ENCODE data around the gene GBF1. TPM values are rescaled to one million over a fixed set of nuclear protein-coding genes. Genes with fewer than 3 reads are reported as not detected.
A peak's percentile ranks its signal among the peaks of the same experiment; 100 is the strongest.

Gene GBF1
- total and polyA plus RNA-seq, 8 donors: 5.7 to 47.3 (median 21.9) TPM

GRCh38 chr10:102401735-102402511 is 156.6 kb downstream of the GBF1 start:
- no peak overlapping the region for H3K4me3 ChIP-seq
- whole genome bisulfite sequencing, 5 donors: 81 to 89% (median 83%) methylated on average over 11 to 18 of the region's 18 CpGs
- intact Hi-C loops (cut with DNase I; ENCODE audit: low total_unique reads): no loop called here
- peak overlapping the region in 3 of 5 donors; percentile 29 to 98 (median 35) for H3K27ac ChIP-seq
- TF ChIP-seq POLR2A (IDR thresholded peaks at IDR 0.05): no peak
- TF ChIP-seq, protein P1, sequence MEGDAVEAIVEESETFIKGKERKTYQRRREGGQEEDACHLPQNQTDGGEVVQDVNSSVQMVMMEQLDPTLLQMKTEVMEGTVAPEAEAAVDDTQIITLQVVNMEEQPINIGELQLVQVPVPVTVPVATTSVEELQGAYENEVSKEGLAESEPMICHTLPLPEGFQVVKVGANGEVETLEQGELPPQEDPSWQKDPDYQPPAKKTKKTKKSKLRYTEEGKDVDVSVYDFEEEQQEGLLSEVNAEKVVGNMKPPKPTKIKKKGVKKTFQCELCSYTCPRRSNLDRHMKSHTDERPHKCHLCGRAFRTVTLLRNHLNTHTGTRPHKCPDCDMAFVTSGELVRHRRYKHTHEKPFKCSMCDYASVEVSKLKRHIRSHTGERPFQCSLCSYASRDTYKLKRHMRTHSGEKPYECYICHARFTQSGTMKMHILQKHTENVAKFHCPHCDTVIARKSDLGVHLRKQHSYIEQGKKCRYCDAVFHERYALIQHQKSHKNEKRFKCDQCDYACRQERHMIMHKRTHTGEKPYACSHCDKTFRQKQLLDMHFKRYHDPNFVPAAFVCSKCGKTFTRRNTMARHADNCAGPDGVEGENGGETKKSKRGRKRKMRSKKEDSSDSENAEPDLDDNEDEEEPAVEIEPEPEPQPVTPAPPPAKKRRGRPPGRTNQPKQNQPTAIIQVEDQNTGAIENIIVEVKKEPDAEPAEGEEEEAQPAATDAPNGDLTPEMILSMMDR (IDR thresholded peaks at IDR 0.05): no peak
- no peak for TF ChIP-seq POLR2AphosphoS5 (IDR thresholded peaks at IDR 0.05)
- TF ChIP-seq EP300 (IDR thresholded peaks at IDR 0.05): no peak
- DNase-seq: no peak
- peaks cover 18 to 55% (median 52%) of the 10 kb centered on the region in 4 donors for H3K36me3 ChIP-seq
- no peaks in the 10 kb centered on the region for H3K9me3 ChIP-seq
- peaks cover 17 to 64% (median 43%) of the 10 kb centered on the region in 4 donors for H3K4me1 ChIP-seq
- peaks cover 0 to 9% (median 2%) of the 10 kb centered on the region in 3 donors for H3K27me3 ChIP-seq

DNA sequence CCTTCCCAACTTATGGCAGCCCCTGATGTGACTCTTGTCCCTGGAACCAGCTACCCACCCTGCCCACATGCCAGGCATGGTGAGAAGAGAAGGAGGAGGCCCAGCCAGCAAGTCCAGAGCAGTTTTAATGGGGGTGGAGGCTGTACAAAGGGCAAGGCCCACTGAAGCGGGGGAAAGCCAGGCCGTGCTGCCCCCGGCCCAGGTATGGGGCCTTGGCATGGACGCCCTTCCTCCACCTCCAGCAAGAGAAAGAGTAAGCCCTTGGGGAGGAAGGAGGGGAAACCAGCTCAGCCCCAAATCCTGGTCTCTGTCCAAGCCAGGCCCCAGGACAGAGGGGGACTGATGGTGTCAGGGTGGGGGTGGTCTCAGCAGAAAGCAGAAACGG is 157.2 kb downstream of the GBF1 start:
- Histone ChIP-seq H3K27me3 (peaks cover 0 to 15% (median 6%) of the 10 kb centered on the region in 3 donors), H3K27ac (peak overlapping the region in 2 of 5 donors; percentile 29 to 98), H3K9me3 (no peaks in the 10 kb centered on the region), H3K4me3 (no peak overlapping the region), H3K36me3 (peaks cover 18 to 49% (median 47%) of the 10 kb centered on the region in 4 donors), H3K4me1 (peaks cover 13 to 58% (median 37%) of the 10 kb centered on the region in 4 donors)
- intact Hi-C loops (cut with DNase I; ENCODE audit: low total_unique reads): no loop called here
- 67 to 88% (median 86%) methylated on average over 1 to 5 of the region's 5 CpGs for WGBS, 5 donors
- no peak for DNase-seq
- TF ChIP-seq POLR2AphosphoS5 (IDR thresholded peaks at IDR 0.05) (no peak), EP300 (IDR thresholded peaks at IDR 0.05) (no peak), POLR2A (IDR thresholded peaks at IDR 0.05) (no peak)
- TF ChIP-seq, protein P1 (IDR thresholded peaks at IDR 0.05): no peak

GRCh38 chr10:102403115-102403514 is 157.8 kb downstream of the GBF1 start:
- Histone ChIP-seq H3K4me3 (no peak overlapping the region), H3K27ac (peak overlapping the region in 2 of 5 donors; percentile 32 to 98), H3K36me3 (peaks cover 18 to 43% (median 41%) of the 10 kb centered on the region in 4 donors), H3K4me1 (peaks cover 13 to 58% (median 33%) of the 10 kb centered on the region in 4 donors), H3K9me3 (no peaks in the 10 kb centered on the region), H3K27me3 (peaks cover 0 to 21% (median 12%) of the 10 kb centered on the region in 3 donors)
- TF ChIP-seq EP300 (IDR thresholded peaks at IDR 0.05) (no peak), POLR2AphosphoS5 (IDR thresholded peaks at IDR 0.05) (no peak), POLR2A (IDR thresholded peaks at IDR 0.05) (no peak)
- TF ChIP-seq, protein P1 (IDR thresholded peaks at IDR 0.05): no peak
- DNase-seq: no peak
- 82 to 100% (median 86%) methylated on average over 1 to 13 of the region's 13 CpGs for WGBS, 5 donors
- intact Hi-C loops (cut with DNase I; ENCODE audit: low total_unique reads): no loop called here

DNA sequence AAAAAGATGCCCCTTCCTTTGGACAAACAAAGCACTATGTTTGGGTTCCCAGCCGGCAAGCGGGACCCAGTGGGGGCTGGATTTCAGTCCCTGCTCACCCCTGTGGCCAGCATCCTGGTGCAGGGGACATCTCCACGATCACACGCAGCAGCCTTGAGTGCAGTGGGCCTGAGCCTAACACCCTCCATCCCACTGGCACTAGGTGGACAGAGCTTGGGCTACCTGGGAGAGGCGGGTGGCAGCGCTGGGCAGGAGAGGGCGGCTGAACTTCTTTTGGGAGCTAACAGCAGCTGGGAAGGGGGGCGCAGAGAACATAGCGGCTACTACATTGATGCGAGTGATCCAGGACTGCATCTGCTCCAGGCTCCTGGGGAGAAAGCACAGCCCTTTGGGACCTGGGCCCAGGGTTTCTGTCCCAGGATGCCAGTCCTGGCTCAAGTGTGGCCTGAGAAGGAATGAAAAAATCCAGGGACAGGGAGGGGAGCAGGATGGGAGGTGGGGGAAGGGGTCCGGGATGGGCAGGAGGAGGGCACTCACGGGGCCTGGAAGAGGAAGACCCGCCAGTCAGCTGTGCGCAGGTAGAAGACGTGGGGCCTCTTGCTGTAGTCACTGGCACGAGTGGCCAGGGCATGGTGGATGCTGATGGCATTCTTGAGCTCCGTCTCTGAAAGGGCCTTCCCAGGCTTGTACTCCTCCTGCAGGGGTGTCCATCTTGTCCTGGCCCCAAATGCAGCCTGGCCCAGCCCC is 159.2 kb downstream of the GBF1 start:
- H3K4me1 ChIP-seq: peaks cover 9 to 57% (median 31%) of the 10 kb centered on the region in 4 donors
- H3K27ac ChIP-seq: peak overlapping the region in 2 of 5 donors; percentile 32 to 98

More for the DNA sequence above, 159.2 kb downstream of the GBF1 start:
- TF ChIP-seq POLR2AphosphoS5 (IDR thresholded peaks at IDR 0.05) (no peak), POLR2A (IDR thresholded peaks at IDR 0.05) (no peak), EP300 (IDR thresholded peaks at IDR 0.05) (no peak)
- TF ChIP-seq, protein P1 (IDR thresholded peaks at IDR 0.05): no peak
- H3K27me3 ChIP-seq: peaks cover 0 to 35% (median 25%) of the 10 kb centered on the region in 3 donors
- 82 to 87% (median 85%) methylated on average over 16 to 17 of the region's 17 CpGs for WGBS, 5 donors
- peaks cover 18 to 36% (median 34%) of the 10 kb centered on the region in 4 donors for H3K36me3 ChIP-seq
- DNase-seq: no peak
- H3K4me3 ChIP-seq: no peak overlapping the region
- no peaks in the 10 kb centered on the region for H3K9me3 ChIP-seq
- intact Hi-C loops (cut with DNase I; ENCODE audit: low total_unique reads): no loop called here

All from stomach (tissue), 9 donors.